Effector memory CD8-positive, alpha-beta T cell (primary cell): Measurements from ENCODE around the gene CFD.
A peak's percentile ranks its signal among the peaks of the same experiment; 100 is the strongest.
"Not testable (repeated sequence)": the region's sequence is repeated elsewhere in the genome, so short reads cannot be mapped to it uniquely, and the experiment has no call there.

Experiments
- ATAC-seq: fragments of 150-1000 bp; cut with Tn5 transposase; replicated peaks from 2 replicates; pipeline ENCODE4 v1.10.0; 2021; ENCODE audit warnings: mild to moderate bottlenecking, moderate library complexity
- DNase-seq, 3 experiments: peaks; one replicate each; pipeline ENCODE4 v3.0.0; 2021
- H3K27ac Mint-ChIP-seq, 2 donors: one replicate each; pipeline ENCODE4 v1.8.0; 2022; ENCODE audit warnings: mild to moderate bottlenecking in 2 of 2, mixed read lengths in 2 of 2, moderate library complexity in 2 of 2
- H3K27me3 Mint-ChIP-seq, 2 donors: one replicate each; pipeline ENCODE4 v1.8.0; 2022; ENCODE audit warnings: mixed read lengths in 2 of 2
- H3K36me3 Mint-ChIP-seq: one replicate; pipeline ENCODE4 v1.8.0; 2022; ENCODE audit warnings: mild to moderate bottlenecking, moderate library complexity, mixed read lengths; ENCODE audit not compliant: insufficient read depth
- H3K4me1 Mint-ChIP-seq, 2 donors: one replicate each; pipeline ENCODE4 v1.8.0; 2022; ENCODE audit warnings: low read depth in 2 of 2, mixed read lengths in 2 of 2
- H3K4me3 Mint-ChIP-seq, 2 donors: one replicate each; pipeline ENCODE4 v1.8.0; 2022; ENCODE audit warnings: mild to moderate bottlenecking in 2 of 2, mixed read lengths in 2 of 2, moderate library complexity in 2 of 2
- H3K9me3 Mint-ChIP-seq, 2 donors: one replicate each; pipeline ENCODE4 v1.8.0; 2022; ENCODE audit warnings: mixed read lengths in 2 of 2

CFD gene

GRCh38 chr19:831407-832369, 27.8 kb upstream of the CFD start:
- no peaks in the 10 kb centered on the region for H3K9me3 Mint-ChIP-seq
- H3K4me1 Mint-ChIP-seq = peaks cover 0 to 3% of the 10 kb centered on the region in 2 donors
- no peak for DNase-seq
- H3K36me3 Mint-ChIP-seq = peaks cover 2% of the 10 kb centered on the region
- ATAC-seq = no peak
- no peak overlapping the region for H3K27ac Mint-ChIP-seq
- no peak overlapping the region for H3K4me3 Mint-ChIP-seq
- peaks cover 12 to 30% of the 10 kb centered on the region in 2 donors for H3K27me3 Mint-ChIP-seq

DNA sequence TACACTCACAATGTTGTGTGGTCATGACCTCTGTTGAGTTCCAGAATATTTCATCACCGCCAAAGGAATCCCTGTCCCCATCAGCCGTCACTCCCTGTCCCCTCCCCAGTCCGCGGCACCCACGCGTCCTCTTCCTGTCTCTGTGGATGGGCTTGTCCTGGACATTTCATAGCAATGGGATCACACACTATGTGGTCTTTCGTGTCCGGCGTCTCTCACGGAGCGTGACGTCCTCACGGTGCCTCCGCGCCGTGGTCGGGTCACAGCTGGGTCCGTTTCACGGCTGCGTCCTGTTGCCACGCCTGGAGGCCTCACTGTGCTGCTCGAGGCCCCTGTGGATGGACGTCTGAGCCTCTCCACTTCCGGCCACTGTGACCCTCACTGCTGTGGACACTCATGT, 25.2 kb upstream of the CFD start:
- no peak overlapping the region for H3K27ac Mint-ChIP-seq
- H3K36me3 Mint-ChIP-seq = no peaks in the 10 kb centered on the region
- DNase-seq (no peak), ATAC-seq (no peak)
- peaks cover 23 to 42% of the 10 kb centered on the region in 2 donors for H3K27me3 Mint-ChIP-seq
- H3K4me3 Mint-ChIP-seq = no peak overlapping the region
- H3K9me3 Mint-ChIP-seq = no peaks in the 10 kb centered on the region
- peaks cover 0 to 3% of the 10 kb centered on the region in 2 donors for H3K4me1 Mint-ChIP-seq

DNA sequence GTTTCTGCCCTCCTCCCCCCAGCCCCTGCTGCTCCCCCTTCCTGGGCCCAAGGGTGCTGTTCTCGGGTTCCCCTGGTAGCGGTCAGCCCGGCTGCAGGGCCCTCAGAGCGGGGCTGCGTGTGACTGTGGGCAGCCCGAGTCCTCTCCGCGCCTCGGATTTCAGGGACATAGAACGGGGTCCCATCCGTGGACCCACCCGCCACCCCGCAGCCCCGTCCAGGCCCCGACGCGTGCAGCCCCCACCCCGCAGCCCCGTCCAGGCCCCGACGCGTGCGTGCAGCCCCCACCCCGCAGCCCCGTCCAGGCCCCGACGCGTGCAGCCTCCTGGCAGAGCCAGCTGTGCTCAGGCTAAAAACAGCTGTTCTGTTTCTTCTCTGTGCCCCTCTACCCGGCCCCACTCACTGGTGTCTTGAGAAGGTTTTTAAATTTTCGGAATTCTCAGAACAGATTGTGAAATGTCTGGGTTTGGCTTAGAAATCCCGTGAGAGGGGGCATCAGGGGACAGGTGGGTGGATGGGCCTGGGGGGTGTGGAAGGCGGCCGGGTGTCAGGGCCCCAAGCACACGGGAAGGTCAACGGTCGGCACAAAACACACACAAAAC, 24.2 kb upstream of the CFD start:
- Mint-ChIP-seq H3K27me3 (peaks cover 27 to 46% of the 10 kb centered on the region in 2 donors), H3K9me3 (no peaks in the 10 kb centered on the region), H3K27ac (no peak overlapping the region), H3K4me1 (peaks cover 0 to 3% of the 10 kb centered on the region in 2 donors), H3K4me3 (no peak overlapping the region), H3K36me3 (no peaks in the 10 kb centered on the region)
- DNase-seq (no peak), ATAC-seq (no peak)

DNA sequence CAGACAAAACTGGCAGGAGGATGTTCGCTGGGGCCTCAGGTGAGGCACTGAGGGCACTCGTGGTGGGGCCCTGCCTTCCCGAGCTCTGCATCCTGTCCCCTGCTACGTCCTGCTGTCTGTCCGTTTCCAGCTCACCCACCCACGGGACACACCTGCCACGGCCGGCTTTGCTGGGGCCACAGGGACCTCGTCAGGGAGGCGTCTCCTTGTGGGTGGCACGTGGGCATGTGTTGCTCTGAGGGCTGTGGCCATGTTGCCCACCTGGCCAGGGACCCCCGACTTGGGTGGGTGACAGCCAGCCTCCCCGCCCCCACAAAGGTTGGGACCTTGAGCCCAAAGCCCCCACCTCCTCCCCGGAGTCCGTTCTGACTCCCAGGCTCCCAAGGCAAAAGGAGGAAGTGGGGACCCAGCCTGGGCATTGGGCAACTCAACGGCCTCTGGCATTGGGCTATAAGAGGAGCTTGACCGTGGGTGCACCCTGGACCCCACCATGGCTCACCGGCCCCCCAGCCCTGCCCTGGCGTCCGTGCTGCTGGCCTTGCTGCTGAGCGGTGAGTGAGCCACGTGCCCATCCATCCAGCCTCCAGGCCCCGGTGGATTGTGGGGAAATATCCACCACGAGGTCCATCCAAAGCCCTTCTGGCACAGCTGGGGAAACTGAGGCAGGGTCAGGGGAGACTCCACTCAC, 18.8 kb upstream of the CFD start, which contains the start of gene PRTN3:
TSS of gene PRTN3 (plus strand) at position 481 of the 688 bp plus-strand sequence. CDS start at position 491, 10 bp downstream.
- H3K36me3 Mint-ChIP-seq = peaks cover 10% of the 10 kb centered on the region
- no peak for ATAC-seq

GRCh38 chr19:842802-843179, 16.7 kb upstream of the CFD start:
- H3K9me3 Mint-ChIP-seq, H3K4me1 Mint-ChIP-seq, H3K27ac Mint-ChIP-seq, DNase-seq, H3K4me3 Mint-ChIP-seq, ATAC-seq: not testable (repeated sequence)
- peaks cover 40 to 62% of the 10 kb centered on the region in 2 donors for H3K27me3 Mint-ChIP-seq
- H3K36me3 Mint-ChIP-seq = peaks cover 13% of the 10 kb centered on the region

More for the DNA sequence above, 18.8 kb upstream of the CFD start, which contains the start of gene PRTN3:
- Mint-ChIP-seq H3K4me3 (no peak within 1 kb of the TSS), H3K27me3 (peaks cover 40 to 62% of the 10 kb centered on the region in 2 donors), H3K27ac (no peak within 1 kb of the TSS), H3K4me1 (peaks cover 4 to 7% of the 10 kb centered on the region in 2 donors), H3K9me3 (no peaks in the 10 kb centered on the region)
- no peak for DNase-seq

DNA sequence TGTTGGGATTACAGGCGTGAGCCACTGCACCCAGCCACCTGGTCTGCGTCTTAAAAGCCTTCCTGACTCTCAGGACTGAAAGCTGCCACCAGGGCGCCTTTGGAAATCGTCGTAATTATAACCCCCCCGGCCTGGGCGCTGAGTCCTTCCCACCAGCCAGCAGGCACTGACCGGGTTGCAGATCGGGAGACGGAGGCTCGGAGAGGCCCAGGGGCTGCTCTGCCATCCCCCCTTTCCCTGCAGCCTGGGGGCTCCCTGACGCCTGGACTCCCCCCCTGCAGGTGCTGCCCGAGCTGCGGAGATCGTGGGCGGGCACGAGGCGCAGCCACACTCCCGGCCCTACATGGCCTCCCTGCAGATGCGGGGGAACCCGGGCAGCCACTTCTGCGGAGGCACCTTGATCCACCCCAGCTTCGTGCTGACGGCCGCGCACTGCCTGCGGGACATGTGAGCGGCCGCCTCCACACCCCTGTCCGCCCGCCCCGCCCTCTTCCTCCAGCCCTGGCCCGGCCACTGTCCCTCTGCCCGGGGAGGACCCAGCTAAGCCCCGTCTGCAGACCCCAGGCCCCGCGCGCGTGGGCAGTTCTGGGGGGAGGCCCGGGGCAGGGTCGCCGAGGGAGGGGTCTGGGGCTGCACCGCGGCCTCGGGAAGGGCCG, 16.2 kb upstream of the CFD start:
- Mint-ChIP-seq H3K4me3 (no peak overlapping the region), H3K36me3 (peaks cover 13% of the 10 kb centered on the region), H3K27ac (no peak overlapping the region), H3K9me3 (no peaks in the 10 kb centered on the region), H3K4me1 (peaks cover 6 to 7% of the 10 kb centered on the region in 2 donors), H3K27me3 (peaks cover 45 to 67% of the 10 kb centered on the region in 2 donors)
- no peak for ATAC-seq
- no peak for DNase-seq

DNA sequence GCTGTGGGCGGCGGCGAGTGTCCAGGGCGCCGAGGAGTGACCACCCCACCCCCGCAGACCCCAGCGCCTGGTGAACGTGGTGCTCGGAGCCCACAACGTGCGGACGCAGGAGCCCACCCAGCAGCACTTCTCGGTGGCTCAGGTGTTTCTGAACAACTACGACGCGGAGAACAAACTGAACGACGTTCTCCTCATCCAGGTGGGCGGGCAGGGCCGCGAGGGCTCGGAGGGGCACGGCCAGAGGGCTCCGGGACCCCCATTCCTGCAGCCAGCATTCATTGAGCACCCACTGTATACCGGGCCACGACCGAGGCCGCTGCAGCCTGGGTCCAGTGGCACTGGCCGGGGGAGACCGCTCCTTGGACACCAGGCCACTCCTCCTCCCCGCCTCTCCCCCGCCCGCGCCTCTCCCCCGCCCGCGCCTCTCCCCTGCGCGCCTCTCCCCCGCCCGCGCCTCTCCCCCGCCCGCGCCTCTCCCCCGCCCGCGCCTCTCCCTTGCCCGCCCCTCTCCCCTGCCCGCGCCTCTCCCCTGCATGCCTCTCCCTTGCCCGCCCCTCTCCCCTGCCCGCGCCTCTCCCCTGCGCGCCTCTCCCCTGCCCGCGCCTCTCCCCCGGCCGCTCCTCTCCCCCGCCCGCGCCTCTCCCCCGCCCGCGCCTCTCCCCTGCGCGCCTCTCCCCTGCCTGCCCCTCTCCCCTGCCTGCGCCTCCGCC, 15.5 kb upstream of the CFD start:
- ATAC-seq (no peak), DNase-seq (no peak)
- Mint-ChIP-seq H3K9me3 (no peaks in the 10 kb centered on the region), H3K27me3 (peaks cover 48 to 73% of the 10 kb centered on the region in 2 donors), H3K36me3 (peaks cover 13% of the 10 kb centered on the region), H3K27ac (peak overlapping the region in 1 of 2 donors; percentile 35), H3K4me1 (peaks cover 6 to 7% of the 10 kb centered on the region in 2 donors), H3K4me3 (peak overlapping the region; percentile 52 to 54)

DNA sequence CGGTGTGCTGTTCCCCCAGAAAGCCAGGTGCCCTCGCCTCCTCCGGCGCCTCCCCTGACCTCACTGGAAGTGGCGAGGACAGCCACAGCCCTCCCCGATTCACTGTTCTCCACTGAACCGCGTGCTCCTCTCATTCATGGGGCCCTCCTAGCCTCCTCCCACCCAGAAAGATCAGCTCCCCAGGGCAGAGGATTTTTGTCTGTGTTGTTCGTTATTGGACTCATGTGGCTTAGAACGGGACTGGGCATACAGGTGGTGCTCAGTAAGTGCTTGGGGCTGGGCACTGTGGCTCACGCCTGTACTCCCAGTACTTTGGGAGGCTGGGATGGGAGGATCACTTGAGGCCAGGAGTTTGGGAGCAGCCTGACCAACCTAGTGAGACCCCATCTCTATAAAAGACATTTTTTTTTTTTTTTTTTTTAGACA, 14.9 kb upstream of the CFD start:
- Mint-ChIP-seq H3K36me3 (peaks cover 13% of the 10 kb centered on the region), H3K4me1 (peaks cover 6 to 7% of the 10 kb centered on the region in 2 donors), H3K27me3 (peaks cover 43 to 73% of the 10 kb centered on the region in 2 donors), H3K9me3 (no peaks in the 10 kb centered on the region), H3K27ac (peak overlapping the region in 1 of 2 donors; percentile 35), H3K4me3 (peak overlapping the region; percentile 52 to 54)
- DNase-seq (no peak), ATAC-seq (peak; percentile 60)

GRCh38 chr19:845707-846521, 13.6 kb upstream of the CFD start:
- peak overlapping the region in 1 of 2 donors; percentile 49 for H3K27ac Mint-ChIP-seq
- peaks cover 6 to 7% of the 10 kb centered on the region in 2 donors for H3K4me1 Mint-ChIP-seq
- DNase-seq (no peak), ATAC-seq (no peak)
- H3K36me3 Mint-ChIP-seq = peaks cover 12% of the 10 kb centered on the region
- peaks cover 41 to 76% of the 10 kb centered on the region in 2 donors for H3K27me3 Mint-ChIP-seq
- no peak overlapping the region for H3K4me3 Mint-ChIP-seq
- H3K9me3 Mint-ChIP-seq = no peaks in the 10 kb centered on the region

DNA sequence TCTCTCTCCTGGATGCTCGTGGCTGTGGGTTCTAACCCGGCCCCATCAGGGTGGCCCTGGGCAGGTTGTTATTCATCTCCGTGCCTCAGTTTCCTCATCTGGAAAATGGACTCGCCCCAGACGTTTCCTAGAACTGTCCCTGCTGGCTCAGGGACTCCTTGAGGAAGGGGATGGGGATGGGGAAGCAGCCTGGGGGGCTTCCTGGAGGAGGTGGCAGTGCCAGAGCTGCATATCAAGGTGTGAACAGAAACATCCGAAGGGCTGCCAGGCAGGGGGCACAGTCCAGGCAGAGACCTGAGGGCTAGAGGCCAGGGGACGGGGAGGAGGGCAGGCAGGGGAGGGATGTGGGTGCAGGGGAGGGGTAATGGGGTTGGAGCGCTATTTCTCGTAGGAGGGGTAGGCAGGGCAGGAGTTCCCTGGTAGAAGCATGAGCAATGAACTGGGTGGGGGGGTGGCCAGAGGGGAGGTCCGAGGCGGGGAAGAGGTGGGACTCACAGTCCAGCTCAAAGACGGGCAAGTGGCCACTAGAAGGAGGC, 11.0 kb upstream of the CFD start:
- no peak for DNase-seq
- ATAC-seq = no peak
- peaks cover 36 to 68% of the 10 kb centered on the region in 2 donors for H3K27me3 Mint-ChIP-seq
- peaks cover 5 to 7% of the 10 kb centered on the region in 2 donors for H3K4me1 Mint-ChIP-seq
- peaks cover 3% of the 10 kb centered on the region for H3K36me3 Mint-ChIP-seq
- no peak overlapping the region for H3K27ac Mint-ChIP-seq
- H3K4me3 Mint-ChIP-seq = no peak overlapping the region
- H3K9me3 Mint-ChIP-seq = no peaks in the 10 kb centered on the region

- ATAC-seq, H3K9me3 Mint-ChIP-seq, DNase-seq, H3K4me1 Mint-ChIP-seq, H3K36me3 Mint-ChIP-seq, H3K27ac Mint-ChIP-seq, H3K4me3 Mint-ChIP-seq: not testable (repeated sequence)
- H3K27me3 Mint-ChIP-seq = peaks cover 36 to 65% of the 10 kb centered on the region in 2 donors
These were observed 10.3 kb upstream of the CFD start for GRCh38 chr19:849195-849594.
